Measurements from ENCODE around the gene SPEF2.

DNA sequence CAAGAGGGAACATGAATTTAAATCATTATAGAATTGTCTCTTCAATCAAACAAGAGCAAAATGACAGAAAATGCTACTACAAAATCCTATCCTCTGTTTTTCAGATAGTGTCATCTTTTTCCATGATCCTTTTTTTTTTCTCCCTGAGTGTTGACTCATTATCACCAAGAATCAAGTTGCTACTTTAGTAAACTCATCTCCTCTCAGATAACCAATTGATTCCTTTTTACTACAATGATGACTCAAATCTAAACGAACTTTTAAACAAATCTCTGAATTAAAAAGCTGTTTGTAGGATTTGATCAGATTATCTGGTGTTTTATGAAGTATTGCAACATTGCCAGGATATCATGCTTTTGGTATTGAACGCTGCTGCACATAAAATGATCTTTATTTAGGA, 215.1 kb downstream of the SPEF2 start:
- TF ChIP-seq, protein P1, sequence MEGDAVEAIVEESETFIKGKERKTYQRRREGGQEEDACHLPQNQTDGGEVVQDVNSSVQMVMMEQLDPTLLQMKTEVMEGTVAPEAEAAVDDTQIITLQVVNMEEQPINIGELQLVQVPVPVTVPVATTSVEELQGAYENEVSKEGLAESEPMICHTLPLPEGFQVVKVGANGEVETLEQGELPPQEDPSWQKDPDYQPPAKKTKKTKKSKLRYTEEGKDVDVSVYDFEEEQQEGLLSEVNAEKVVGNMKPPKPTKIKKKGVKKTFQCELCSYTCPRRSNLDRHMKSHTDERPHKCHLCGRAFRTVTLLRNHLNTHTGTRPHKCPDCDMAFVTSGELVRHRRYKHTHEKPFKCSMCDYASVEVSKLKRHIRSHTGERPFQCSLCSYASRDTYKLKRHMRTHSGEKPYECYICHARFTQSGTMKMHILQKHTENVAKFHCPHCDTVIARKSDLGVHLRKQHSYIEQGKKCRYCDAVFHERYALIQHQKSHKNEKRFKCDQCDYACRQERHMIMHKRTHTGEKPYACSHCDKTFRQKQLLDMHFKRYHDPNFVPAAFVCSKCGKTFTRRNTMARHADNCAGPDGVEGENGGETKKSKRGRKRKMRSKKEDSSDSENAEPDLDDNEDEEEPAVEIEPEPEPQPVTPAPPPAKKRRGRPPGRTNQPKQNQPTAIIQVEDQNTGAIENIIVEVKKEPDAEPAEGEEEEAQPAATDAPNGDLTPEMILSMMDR (IDR thresholded peaks at IDR 0.05) = no peak
- TF ChIP-seq EZH2 (IDR thresholded peaks at IDR 0.05; ENCODE audit: borderline replicate concordance, insufficient read depth, low read depth, low read length, poor library complexity, severe bottlenecking) = no peak
